HG03520 (cell line): ENCODE results near the gene NEIL3.

Source experiments
- ATAC-seq: cut with Tn5 transposase; IDR thresholded peaks from one replicate; pipeline ENCODE4 v1.9.1; 2021; ENCODE audit warnings: mild to moderate bottlenecking, moderate library complexity; ENCODE audit not compliant: unreplicated experiment

Gene NEIL3, protein sequence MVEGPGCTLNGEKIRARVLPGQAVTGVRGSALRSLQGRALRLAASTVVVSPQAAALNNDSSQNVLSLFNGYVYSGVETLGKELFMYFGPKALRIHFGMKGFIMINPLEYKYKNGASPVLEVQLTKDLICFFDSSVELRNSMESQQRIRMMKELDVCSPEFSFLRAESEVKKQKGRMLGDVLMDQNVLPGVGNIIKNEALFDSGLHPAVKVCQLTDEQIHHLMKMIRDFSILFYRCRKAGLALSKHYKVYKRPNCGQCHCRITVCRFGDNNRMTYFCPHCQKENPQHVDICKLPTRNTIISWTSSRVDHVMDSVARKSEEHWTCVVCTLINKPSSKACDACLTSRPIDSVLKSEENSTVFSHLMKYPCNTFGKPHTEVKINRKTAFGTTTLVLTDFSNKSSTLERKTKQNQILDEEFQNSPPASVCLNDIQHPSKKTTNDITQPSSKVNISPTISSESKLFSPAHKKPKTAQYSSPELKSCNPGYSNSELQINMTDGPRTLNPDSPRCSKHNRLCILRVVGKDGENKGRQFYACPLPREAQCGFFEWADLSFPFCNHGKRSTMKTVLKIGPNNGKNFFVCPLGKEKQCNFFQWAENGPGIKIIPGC

DNA sequence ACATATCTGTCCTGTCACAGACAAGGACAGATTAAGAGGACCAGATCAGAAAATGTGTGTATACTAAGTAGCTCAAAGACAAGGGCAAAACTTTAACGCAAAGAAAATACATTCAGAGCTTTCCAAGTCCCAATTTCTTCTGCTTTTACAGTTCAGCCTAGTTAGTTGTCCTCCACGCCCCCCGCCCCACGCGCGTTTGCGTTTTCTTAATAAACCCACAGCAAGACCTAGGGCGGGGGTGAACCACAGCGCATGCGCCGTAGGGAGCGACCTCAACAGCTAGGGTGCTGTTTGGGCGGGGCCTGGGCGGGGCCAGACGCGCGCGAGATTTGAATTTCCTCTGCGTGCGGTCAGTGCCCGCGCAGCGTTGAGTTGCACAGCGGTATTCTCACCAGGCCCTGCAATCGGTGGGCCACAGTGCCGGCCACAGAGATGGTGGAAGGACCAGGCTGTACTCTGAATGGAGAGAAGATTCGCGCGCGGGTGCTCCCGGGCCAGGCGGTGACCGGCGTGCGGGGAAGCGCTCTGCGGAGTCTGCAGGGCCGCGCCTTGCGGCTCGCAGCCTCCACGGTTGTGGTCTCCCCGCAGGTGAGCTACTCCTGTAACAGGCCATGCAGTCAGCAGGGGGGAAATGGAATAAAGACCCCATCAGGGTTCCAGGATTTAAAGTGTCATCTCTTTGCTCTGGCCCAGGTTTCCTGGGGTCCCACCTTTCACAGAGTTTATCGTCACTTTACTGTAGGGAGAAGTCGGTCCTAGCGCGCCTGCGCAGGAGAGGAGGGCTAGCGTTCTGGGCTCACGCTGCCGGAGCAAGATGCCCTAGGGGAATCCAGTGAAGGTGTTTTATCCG lies at the start of gene NEIL3:
TSS of gene NEIL3 (plus strand) at position 353 of the 850 bp plus-strand sequence. CDS start at position 433, 80 bp downstream.
- ATAC-seq = peak; percentile 90

DNA sequence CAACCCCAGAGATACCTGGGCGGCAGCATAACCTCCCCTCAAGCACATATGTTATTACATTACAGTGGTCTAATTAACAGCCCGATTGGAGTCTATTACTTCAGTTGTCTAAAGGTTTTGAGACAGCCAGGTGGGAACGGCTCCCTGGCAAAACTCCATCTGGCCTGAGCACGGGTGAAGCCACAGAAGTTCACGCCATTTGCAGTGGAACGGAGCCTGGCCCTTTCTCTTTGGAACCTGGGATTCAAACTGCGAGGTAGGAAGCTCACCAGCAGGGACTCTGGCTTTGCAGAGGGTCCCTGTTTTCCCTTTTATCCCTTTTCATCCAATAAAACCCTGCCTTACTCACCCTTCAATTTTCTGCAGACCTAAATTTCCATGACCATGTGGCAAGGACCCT lies 45.9 kb upstream of the NEIL3 start:
- no peak for ATAC-seq

DNA sequence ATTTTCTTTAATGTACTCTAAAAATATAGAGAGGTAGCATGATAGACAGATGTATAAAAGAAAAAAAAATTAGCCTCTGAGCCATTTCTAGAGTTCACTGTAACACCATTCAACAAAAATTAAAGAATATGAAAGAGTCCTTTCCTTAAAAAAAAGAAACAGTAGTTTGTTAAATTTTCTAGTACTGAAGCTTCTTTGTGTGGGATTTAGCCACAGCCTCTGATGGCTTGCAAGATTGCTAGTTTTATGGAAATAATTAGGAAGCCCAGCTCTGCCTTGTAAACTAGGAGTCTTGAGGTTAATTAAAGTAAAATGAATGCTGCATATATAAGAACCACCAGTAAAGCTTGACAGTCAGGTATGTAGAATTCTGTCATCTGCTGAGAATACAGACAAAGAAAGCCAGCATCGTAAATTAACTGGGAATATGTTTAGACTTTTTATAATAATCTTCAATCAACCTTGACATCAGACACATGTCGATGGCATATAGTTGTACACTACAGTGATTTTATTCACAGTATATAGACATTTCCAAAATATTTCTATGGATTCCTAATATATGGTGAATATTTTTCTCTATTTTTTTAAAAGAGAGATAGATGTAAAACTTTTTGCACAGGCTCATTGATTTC lies 44.8 kb upstream of the NEIL3 start:
- no peak for ATAC-seq

DNA sequence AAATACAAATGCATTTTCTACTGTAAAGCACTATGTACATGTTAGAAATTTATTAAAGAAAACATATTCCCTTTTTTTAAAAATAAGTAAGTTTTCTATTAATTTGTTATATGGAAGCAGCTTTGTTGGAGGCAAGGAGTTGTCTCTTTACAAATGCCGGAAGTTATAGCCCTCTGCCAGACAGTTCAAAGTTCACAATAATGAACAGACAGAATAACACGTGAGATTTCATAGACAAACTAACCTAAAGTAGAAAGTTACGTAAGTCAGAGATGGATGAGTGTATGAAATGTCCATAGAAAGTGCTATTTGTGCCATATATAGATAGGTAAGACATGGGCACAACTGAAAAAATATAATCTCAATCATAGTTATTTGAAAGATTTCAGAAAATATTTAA lies 43.9 kb upstream of the NEIL3 start:
- ATAC-seq = no peak

DNA sequence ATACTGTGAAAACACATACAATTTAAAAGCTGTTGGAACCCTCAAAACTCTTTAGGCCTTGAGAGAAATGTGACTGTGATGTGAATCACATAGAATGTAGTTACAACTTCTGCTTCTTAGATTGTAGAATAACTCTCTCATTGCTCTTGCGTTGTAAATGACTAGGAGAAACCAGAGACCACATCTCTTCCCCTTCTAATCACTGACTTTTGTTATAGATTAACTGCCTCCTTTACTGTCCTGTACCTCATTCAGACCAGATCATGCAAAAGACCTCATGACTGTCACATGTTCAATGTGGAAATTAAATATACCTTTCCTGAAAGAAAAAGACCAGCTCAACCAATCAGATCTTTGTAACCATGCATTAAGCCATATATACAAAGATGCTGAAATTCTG lies 43.2 kb upstream of the NEIL3 start:
- ATAC-seq = no peak

DNA sequence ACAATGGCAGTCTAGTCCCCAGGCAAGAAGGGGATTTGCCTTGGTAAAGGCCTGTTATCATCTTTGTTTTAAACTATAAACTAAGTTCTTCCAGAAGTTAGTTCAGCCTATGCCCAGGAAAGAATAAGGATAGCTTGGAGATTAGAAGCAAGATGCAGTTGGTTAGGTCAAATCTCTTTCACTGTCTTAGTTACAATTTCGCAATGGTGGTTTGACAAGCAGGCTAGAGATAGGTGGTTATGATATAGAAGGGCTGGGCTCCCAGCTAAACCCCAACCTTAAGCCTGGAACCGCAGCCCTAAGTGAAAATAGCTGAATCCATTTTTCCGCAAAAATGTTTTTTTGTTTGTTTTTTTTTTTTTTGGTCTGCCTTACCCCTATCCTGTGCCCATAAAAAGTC lies 41.8 kb upstream of the NEIL3 start:
- no peak for ATAC-seq

DNA sequence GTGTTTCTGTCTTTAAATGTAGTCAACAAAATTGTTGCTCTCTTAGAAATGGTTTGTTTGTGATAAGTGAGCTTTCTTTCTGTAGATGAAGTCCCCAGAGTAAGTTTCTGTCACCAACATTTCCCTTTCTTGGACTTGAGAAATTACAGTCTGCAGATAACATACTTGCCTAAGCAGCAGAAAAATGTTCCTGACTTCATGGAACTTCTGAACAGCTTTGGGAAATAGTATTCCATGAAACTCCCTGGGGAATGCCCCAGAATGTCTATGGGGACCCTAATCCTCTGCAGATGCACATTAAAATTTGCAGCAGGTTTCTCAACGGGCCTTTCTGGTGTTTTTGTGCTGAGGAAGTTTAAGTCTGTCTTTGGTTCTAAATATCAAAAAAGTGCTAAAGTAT lies 38.6 kb upstream of the NEIL3 start:
- no peak for ATAC-seq

DNA sequence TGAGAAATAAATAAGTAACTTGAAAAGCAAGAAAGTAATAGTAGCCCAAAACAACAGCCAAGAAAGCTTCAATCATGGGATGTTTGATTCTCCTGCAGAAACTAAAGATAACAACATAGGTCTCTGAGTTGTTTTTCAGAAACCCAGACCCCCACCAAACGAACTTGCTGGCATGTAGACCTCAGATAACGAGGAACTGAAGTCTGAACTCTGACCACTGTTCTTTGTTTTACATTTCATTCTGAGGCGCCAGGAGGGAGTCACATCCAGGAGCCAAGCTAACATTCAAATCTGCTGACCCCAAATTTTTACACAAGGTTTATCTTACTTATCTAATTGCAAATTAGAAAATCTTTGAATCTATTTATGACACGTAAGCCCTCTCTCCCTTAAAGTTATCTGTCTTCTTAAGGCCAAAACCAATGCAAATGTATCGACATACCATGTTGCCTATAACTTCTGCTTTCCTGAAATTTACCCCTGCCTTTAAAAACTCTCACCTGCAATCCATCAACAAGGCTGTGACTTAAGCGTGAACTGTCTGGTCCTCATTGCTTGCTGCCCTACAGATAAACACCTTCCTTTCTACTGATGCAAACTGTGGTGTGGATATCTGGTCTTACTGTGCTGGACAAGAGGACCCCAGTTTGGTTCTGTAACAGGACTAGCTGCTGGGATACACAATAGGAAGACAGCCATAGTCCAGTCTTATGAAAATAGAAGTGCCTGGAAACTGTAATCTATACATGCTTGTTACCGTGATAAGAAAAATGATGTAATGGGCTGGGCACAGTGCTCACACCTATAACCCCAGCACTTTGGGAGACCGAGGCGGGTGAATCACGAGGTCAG lies 37.5 kb upstream of the NEIL3 start:
- ATAC-seq = no peak

DNA sequence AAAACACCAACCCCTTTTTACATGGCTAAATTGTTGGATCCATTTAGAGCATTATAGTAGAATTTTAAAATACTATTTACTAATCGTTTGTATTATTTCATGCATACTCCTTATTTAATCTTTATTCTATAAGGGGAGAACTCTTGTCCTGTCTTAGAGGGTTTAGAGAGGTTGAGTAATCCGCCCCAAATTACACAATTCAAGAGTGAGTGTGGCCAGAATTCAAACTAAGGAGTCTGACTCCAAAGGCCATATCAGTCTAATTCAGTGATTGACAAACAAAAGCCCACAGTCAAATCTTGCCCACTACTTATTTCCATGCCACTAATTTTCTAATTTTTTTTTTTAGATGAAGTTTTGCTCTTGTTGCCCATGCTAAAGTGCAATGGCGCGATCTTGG lies 33.7 kb upstream of the NEIL3 start:
- ATAC-seq = no peak

DNA sequence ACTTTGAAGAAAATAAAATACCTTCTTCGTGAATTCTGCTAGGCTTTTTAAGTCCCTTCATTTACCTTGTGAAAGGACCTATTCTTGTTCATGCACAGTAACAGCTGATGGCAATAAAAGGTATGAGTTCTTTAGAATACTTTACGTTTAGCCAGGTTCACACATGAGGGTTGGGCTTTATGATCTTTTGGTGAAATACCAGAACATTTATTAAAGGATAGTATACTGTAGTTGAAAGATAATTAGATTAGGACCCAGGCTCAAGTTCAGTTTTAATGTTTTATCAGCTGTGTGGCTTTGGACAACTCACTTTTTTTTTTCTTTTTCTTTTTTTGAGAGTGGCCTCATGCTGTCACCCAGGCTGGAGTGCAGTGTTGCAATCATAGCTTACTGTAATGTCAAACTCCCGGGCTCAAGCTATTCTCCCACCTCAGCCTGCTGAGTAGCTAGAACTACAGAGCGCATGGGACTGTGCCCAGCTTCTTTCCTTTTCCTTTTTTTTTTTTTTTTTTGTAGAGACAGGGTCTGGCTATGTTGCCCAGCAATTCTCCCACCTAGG lies 28.2 kb upstream of the NEIL3 start:
- no peak for ATAC-seq

DNA sequence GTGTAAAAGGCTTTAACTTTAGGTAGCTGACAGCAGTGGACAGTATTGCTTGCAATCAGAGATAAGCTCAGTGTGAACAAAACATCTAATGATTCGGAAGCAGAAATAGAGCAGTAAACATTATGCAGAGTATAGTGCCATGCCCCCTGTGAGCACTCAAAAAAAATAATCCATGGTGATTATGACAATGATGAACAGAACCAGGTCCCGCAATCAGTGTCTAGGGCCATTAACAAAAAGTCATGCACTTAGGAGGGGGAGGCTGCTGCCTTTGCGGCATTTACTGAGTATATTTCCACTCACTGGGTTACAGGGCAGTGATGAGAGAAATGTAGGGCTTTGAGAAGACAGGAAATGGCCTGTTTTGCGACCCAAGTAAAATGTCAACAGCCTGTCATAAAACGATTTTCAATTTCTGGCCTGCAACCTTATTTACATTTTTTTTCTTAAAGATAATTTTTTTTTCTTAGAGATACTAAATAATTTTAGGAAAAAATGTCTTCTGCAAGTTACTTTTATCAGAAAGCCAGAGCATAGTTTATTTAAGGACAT lies 27.3 kb upstream of the NEIL3 start:
- ATAC-seq = no peak

DNA sequence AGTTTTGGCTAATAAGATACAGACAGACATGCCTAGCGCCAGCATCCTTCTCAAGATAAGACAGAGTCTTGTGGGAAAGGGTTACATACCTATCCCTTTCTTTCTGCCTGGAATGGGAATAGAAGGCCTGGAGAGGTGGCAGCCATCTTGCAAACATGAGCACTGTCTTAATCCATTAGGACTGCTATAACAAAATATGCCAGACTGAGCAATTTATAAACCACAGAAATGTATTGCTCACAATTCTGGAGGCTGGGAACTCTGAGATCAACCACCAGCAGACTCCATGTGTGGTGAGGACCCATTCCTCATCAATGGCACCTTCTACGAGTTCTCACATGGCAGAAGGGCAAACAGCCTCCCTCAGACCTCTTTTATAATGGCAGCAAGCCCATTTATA lies 26.5 kb upstream of the NEIL3 start:
- no peak for ATAC-seq

DNA sequence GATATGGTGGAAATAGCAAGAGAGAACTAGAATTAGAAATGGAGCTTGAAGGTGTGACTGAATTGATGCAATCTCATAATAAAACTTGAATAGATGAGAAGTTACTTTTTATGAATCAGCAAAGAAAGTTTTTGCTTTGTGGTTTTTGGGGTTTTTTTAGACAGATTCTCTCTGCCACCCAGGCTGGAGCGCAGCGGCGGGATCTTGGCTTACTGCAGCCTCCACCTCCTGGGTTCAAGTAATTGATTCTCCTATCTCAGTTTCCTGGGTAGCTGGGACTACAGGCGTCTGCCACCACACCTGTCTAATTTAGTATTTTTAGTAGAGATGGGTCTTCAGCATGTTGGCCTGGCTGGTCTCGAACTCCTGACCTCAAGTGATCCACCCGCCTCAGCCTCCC lies 23.7 kb upstream of the NEIL3 start:
- no peak for ATAC-seq

DNA sequence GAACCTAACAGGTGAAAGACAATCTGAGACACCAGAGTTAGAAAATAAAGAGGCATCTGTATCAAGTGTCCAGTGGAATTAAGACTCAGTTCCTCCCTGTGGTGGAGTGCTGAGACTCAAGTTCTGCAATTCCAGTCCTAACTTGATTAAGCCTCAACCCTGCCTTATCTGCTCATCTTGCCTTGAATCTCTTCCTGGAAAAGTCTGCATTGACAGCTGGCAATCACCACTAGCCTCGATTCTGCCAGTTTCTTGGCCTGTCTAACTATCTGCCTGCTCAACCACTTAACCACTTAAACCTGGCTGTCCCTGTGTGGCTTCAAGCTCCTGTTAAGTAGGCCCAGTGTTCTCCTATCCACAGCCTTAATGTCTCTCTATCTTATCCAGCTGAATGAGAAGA lies 22.4 kb upstream of the NEIL3 start:
- ATAC-seq = no peak

DNA sequence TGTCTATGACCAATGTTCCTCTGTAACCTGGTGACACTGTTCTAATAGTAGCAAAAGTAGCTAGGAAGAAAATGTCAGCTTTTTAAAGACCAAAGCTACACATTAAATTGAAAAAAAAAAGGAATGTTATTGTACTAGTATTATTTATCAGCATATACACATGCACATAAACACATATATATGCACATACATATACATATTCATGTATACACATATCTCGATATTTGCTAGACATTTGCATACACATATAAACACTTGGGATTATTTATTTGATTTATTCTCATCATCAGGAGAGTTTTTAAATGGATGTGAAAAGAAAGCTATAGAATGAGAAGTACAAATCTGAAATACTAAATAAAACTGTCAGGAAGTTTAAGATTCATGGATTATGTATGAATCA lies 21.3 kb upstream of the NEIL3 start:
- ATAC-seq = no peak

DNA sequence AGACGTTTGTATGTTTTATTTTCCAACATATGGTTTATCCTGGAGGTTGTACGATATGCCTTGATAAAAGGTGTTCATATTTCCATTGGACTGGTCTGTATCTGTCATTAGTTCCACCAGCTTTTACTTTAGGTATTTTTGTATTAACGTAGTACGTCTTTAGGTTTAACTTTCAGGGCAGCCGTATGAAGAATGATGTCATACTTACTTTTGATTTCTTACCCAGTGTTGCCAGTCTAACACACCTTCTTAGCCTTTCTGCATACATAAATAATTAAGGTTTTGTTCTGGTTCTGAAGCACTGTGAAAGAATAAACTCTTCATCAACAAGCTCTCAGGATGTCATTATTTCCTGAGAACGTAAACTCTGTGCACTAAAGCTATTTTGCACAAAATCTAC lies 18.9 kb upstream of the NEIL3 start:
- ATAC-seq = no peak

DNA sequence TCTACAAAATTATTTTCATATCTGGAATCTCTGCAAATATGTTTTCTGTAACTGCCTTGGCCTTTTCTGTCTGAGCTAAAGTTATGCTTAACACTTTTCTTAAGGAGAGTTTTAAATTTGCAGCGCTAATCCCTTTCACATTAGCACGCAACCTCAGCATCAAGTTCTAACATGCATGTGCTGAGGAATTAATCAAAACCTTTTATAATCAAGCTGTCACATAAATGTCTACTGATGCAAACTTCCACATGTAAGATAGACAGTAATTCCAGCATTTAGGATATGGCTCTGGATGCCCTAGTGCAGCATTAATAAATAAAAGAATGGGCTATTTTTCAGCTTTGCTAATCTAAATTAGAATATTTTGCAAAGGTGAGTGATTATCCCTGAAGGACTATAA lies 17.5 kb upstream of the NEIL3 start:
- no peak for ATAC-seq

DNA sequence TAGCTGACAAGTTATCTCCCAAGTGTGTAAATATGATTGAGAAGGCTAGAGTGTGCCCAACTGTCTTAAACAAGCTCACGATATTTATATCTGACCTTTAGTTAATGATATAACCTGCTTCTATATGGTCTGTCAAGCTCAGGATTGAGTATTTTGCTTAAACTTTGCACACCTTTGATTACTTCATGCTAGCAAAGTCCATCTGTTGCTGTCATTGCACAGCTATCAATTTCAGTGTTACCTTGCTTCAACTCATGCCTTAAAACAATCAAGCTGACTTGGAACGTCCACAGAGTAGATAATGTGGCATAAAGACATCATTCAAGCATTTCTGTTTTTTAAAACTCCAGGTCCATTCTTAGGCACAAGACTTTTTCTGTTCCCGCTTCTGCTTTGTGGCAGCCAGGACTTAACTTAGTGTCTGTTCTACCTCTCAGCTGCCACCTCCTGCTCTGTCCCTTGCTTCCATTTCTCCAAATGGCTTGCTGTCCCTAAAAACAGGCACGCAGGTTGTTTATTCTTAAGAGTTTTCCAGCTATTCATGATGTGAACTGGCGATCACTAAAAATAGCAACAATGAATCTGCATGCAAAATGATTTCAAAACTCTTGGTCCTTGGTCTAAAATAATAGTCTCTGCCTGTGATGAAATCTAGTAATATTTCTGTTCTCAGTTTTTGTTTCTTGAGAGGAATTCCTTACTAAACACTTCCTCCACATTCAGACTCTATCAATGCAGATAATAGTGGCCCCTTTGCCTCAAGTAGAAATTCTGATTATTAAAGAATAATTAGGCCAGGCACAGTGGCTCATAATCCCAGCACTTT lies 16.3 kb upstream of the NEIL3 start:
- ATAC-seq = no peak
